T-cell (primary cell): ENCODE measurements around the gene QTRT2. TPM values are rescaled to one million over a fixed set of nuclear protein-coding genes. Genes with fewer than 3 reads are reported as not detected.

Experiments
- ATAC-seq, 4 experiments: fragments of 200-7000 bp in 3 of 4; fragments of 150-1000 bp in 1 of 4; cut with Tn5 transposase; replicated peaks in 1 of 4; 1 replicate in 3 of 4; 2 replicates in 1 of 4; pipeline ENCODE4 v1.10.0; 2021; ENCODE audit warnings: moderate library complexity in 3 of 4, mild to moderate bottlenecking in 2 of 4, moderate number of reproducible peaks in 1 of 4
- CTCF ChIA-PET, 2 donors: fragments of 300-600 bp; sonication (Branson Sonifier 250); formaldehyde crosslinking; loops; one replicate each; lab custom pipeline; 2022; ENCODE audit warnings: antibody characterized with exemption in 2 of 2; lab: Charles Lee
- POLR2A ChIA-PET, 2 donors: fragments of 300-600 bp; sonication (Branson Sonifier 250); formaldehyde crosslinking; loops; one replicate each; lab custom pipeline; 2022; ENCODE audit warnings: antibody characterized with exemption in 2 of 2; lab: Charles Lee
- DNase-seq, 35 experiments: peaks; one replicate each; pipeline versions ENCODE4 v3.0.0 to v3.0.0-alpha.2; 2013 to 2023
- H3K27ac ChIP-seq: one replicate; pipeline ENCODE4 v1.5.1; 2013; ENCODE audit warnings: low read length
- H3K27me3 ChIP-seq, 2 experiments: replicated peaks in 1 of 2; 1 replicate in 1 of 2; 2 replicates in 1 of 2; pipeline versions ENCODE4 v1.6.1 to v1.7.0; 2013; ENCODE audit warnings: low read length in 1 of 2, mixed read lengths in 1 of 2; ENCODE audit not compliant: control insufficient read depth in 2 of 2, insufficient read depth in 2 of 2; ENCODE audit errors: extremely low read depth in 1 of 2
- H3K36me3 ChIP-seq, 2 donors: 1 replicate in 1 of 2; 2 replicates in 1 of 2; pipeline versions ENCODE4 v1.6.1 to v1.7.0; 2013; ENCODE audit warnings: low read length in 1 of 2; ENCODE audit not compliant: control insufficient read depth in 2 of 2, insufficient read depth in 1 of 2; ENCODE audit errors: extremely low read depth in 1 of 2
- H3K4me1 ChIP-seq, 2 experiments: 1 replicate in 1 of 2; 2 replicates in 1 of 2; pipeline versions ENCODE4 v1.6.1 to v1.7.0; 2013; ENCODE audit warnings: low read length in 2 of 2, mixed read lengths in 1 of 2; ENCODE audit not compliant: insufficient read depth in 2 of 2, control insufficient read depth in 1 of 2; ENCODE audit errors: extremely low read depth in 1 of 2
- H3K4me3 ChIP-seq, 2 donors: 1 replicate in 1 of 2; 2 replicates in 1 of 2; pipeline versions ENCODE4 v1.5.1 to v1.7.0; 2013; ENCODE audit warnings: mild to moderate bottlenecking in 2 of 2, low read length in 1 of 2, moderate library complexity in 1 of 2; ENCODE audit not compliant: control insufficient read depth in 1 of 2; ENCODE audit errors: extremely low read depth in 1 of 2
- H3K9me3 ChIP-seq: 2 replicates; pipeline ENCODE4 v1.7.0; 2013
- H3K27ac Mint-ChIP-seq, 2 donors: one replicate each; pipeline ENCODE4 v1.8.0; 2020 to 2021; ENCODE audit warnings: mild to moderate bottlenecking in 2 of 2, mixed read lengths in 2 of 2
- H3K27me3 Mint-ChIP-seq, 2 donors: one replicate each; pipeline ENCODE4 v1.8.0; 2021 to 2022; ENCODE audit warnings: mixed read lengths in 2 of 2
- H3K36me3 Mint-ChIP-seq: one replicate; pipeline ENCODE4 v1.8.0; 2021; ENCODE audit warnings: mixed read lengths
- H3K4me1 Mint-ChIP-seq, 3 donors: one replicate each; pipeline ENCODE4 v1.8.0; 2020 to 2022; ENCODE audit warnings: mixed read lengths in 3 of 3, mild to moderate bottlenecking in 1 of 3
- H3K4me3 Mint-ChIP-seq, 3 donors: one replicate each; pipeline ENCODE4 v1.8.0; 2020 to 2022; ENCODE audit warnings: mild to moderate bottlenecking in 3 of 3, mixed read lengths in 3 of 3, moderate library complexity in 3 of 3
- H3K9me3 Mint-ChIP-seq, 3 donors: one replicate each; pipeline ENCODE4 v1.8.0; 2020 to 2022; ENCODE audit warnings: mixed read lengths in 3 of 3
- WGBS: methylation state at CpG from one replicate; pipeline ENCODE4 v1.1.5; 2013; ENCODE audit warnings: missing lambda C conversion rate; ENCODE audit not compliant: insufficient coverage; 5-methylcytosine and 5-hydroxymethylcytosine counted together
- total RNA-seq, 35 experiments: library from RNA in 6 of 35; stranded (reverse) in 6 of 35; fragments of 120-200 nt in 1 of 35; gene quantifications; one replicate each; pipeline versions ENCODE4 v1.2.1 to v1.2.4 and lab custom pipeline; 2013 to 2026

The QTRT2 gene
- total RNA-seq, 5 donors from 2014 or later (not counting 1 experiment from before 2014, with no cell fraction given), result 24.3 to 39.1 (median 31.7) TPM

GRCh38 chr3:114067804-114068203, 11.3 kb downstream of the QTRT2 start:
- Mint-ChIP-seq H3K4me3 (no peak overlapping the region), H3K9me3 (no peaks in the 10 kb centered on the region), H3K27me3 (no peaks in the 10 kb centered on the region), H3K27ac (no peak overlapping the region), H3K4me1 (peaks cover 11 to 17% (median 13%) of the 10 kb centered on the region in 3 donors), H3K36me3 (peaks cover 63% of the 10 kb centered on the region)
- POLR2A ChIA-PET, result interaction anchor here in 1 of 2 donors (0.9 kb wide), 1 partner anchor 18 kb away, joined by 3 read pairs; no protein-coding TSS in a partner anchor
- H3K4me1 ChIP-seq, result no peaks in the 10 kb centered on the region
- peaks cover 4 to 64% of the 10 kb centered on the region in 2 donors for H3K36me3 ChIP-seq
- no peak overlapping the region for H3K4me3 ChIP-seq
- H3K9me3 ChIP-seq, result no peaks in the 10 kb centered on the region
- H3K27ac ChIP-seq, result no peak overlapping the region
- no peak for ATAC-seq
- H3K27me3 ChIP-seq, result no peaks in the 10 kb centered on the region
- CTCF ChIA-PET, result interaction anchor here (0.6 to 1.2 kb wide), 2 partner anchors 223 to 225 kb away, joined by 3 to 4 read pairs; no protein-coding TSS in a partner anchor
- WGBS, result no CpG with 5 or more reads among the region's 4 CpGs
- DNase-seq, result no peak

GRCh38 chr3:114068336-114068735, 11.8 kb downstream of the QTRT2 start:
- ChIA-PET CTCF (no interaction called here), POLR2A (no interaction called here)
- Mint-ChIP-seq H3K36me3 (peaks cover 68% of the 10 kb centered on the region), H3K4me3 (no peak overlapping the region), H3K4me1 (peaks cover 9 to 15% (median 11%) of the 10 kb centered on the region in 3 donors), H3K9me3 (no peaks in the 10 kb centered on the region), H3K27me3 (no peaks in the 10 kb centered on the region), H3K27ac (no peak overlapping the region)
- no peak for ATAC-seq
- no peak for DNase-seq
- WGBS, result no CpG with 5 or more reads among the region's 4 CpGs
- no peak overlapping the region for H3K27ac ChIP-seq
- no peaks in the 10 kb centered on the region for H3K27me3 ChIP-seq
- H3K4me1 ChIP-seq, result no peaks in the 10 kb centered on the region
- no peak overlapping the region for H3K4me3 ChIP-seq
- H3K9me3 ChIP-seq, result no peaks in the 10 kb centered on the region
- H3K36me3 ChIP-seq, result peaks cover 6 to 67% of the 10 kb centered on the region in 2 donors

GRCh38 chr3:114071786-114072185, 15.2 kb downstream of the QTRT2 start:
- peak overlapping the region in 1 of 3 donors; percentile 2 for H3K4me3 Mint-ChIP-seq
- Histone ChIP-seq H3K36me3 (peaks cover 2 to 77% of the 10 kb centered on the region in 2 donors), H3K27me3 (no peaks in the 10 kb centered on the region), H3K4me3 (no peak overlapping the region), H3K4me1 (no peaks in the 10 kb centered on the region), H3K27ac (no peak overlapping the region), H3K9me3 (no peaks in the 10 kb centered on the region)
- H3K36me3 Mint-ChIP-seq, result peaks cover 77% of the 10 kb centered on the region
- POLR2A ChIA-PET, result interaction anchor here in 1 of 2 donors (1.0 kb wide), 1 partner anchor 14 kb away, joined by 3 read pairs; no protein-coding TSS in a partner anchor
- CTCF ChIA-PET, result interaction anchor here (0.5 to 1.2 kb wide), 4 partner anchors 335 to 1637 kb away, joined by 3 to 5 read pairs (median 4); no protein-coding TSS in a partner anchor
- ATAC-seq (no peak), DNase-seq (no peak)
- no peaks in the 10 kb centered on the region for H3K9me3 Mint-ChIP-seq
- no peak overlapping the region for H3K27ac Mint-ChIP-seq
- H3K27me3 Mint-ChIP-seq, result no peaks in the 10 kb centered on the region
- H3K4me1 Mint-ChIP-seq, result peaks cover 0 to 14% (median 2%) of the 10 kb centered on the region in 3 donors
- no CpG with 5 or more reads among the region's 1 CpG for WGBS

- Histone ChIP-seq H3K4me1 (no peaks in the 10 kb centered on the region), H3K36me3 (peaks cover 2 to 82% of the 10 kb centered on the region in 2 donors), H3K9me3 (no peaks in the 10 kb centered on the region), H3K27ac (no peak overlapping the region), H3K27me3 (no peaks in the 10 kb centered on the region), H3K4me3 (no peak overlapping the region)
- 100% methylated on average over 6 of the region's 6 CpGs for WGBS
- H3K4me1 Mint-ChIP-seq, result peaks cover 0 to 14% (median 2%) of the 10 kb centered on the region in 3 donors
- ATAC-seq (no peak), DNase-seq (no peak)
- H3K36me3 Mint-ChIP-seq, result peaks cover 80% of the 10 kb centered on the region
- POLR2A ChIA-PET, result no interaction called here
- no peak overlapping the region for H3K4me3 Mint-ChIP-seq
- H3K27me3 Mint-ChIP-seq, result no peaks in the 10 kb centered on the region
- CTCF ChIA-PET, result interaction anchor here in 1 of 2 donors (0.9 kb wide), 1 partner anchor 141 kb away, joined by 6 read pairs; no protein-coding TSS in a partner anchor
- no peak overlapping the region for H3K27ac Mint-ChIP-seq
- H3K9me3 Mint-ChIP-seq, result no peaks in the 10 kb centered on the region
Measured at GRCh38 chr3:114076711-114077110, 20.2 kb downstream of the QTRT2 start.

GRCh38 chr3:114078126-114078525, 21.6 kb downstream of the QTRT2 start:
- Mint-ChIP-seq H3K4me3 (no peak overlapping the region), H3K36me3 (peaks cover 79% of the 10 kb centered on the region), H3K27me3 (no peaks in the 10 kb centered on the region), H3K9me3 (no peaks in the 10 kb centered on the region), H3K27ac (no peak overlapping the region), H3K4me1 (peaks cover 0 to 10% (median 2%) of the 10 kb centered on the region in 3 donors)
- no peak overlapping the region for H3K4me3 ChIP-seq
- peaks cover under 1 to 79% of the 10 kb centered on the region in 2 donors for H3K36me3 ChIP-seq
- H3K27ac ChIP-seq, result no peak overlapping the region
- no peaks in the 10 kb centered on the region for H3K9me3 ChIP-seq
- ChIA-PET CTCF (no interaction called here), POLR2A (interaction anchor here in 1 of 2 donors (0.7 kb wide), 1 partner anchor 255 kb away, joined by 7 read pairs; no protein-coding TSS in a partner anchor)
- H3K4me1 ChIP-seq, result no peaks in the 10 kb centered on the region
- ATAC-seq, result no peak
- no peaks in the 10 kb centered on the region for H3K27me3 ChIP-seq
- DNase-seq, result no peak

- H3K36me3 ChIP-seq, result peaks cover 6 to 76% of the 10 kb centered on the region in 2 donors
- no CpG with 5 or more reads among the region's 5 CpGs for WGBS
- Mint-ChIP-seq H3K27ac (no peak overlapping the region), H3K4me1 (no peaks in the 10 kb centered on the region), H3K36me3 (peaks cover 75% of the 10 kb centered on the region), H3K9me3 (no peaks in the 10 kb centered on the region), H3K27me3 (no peaks in the 10 kb centered on the region), H3K4me3 (no peak overlapping the region)
- H3K27me3 ChIP-seq, result no peaks in the 10 kb centered on the region
- H3K4me1 ChIP-seq, result no peaks in the 10 kb centered on the region
- ChIA-PET CTCF (interaction anchor here in 1 of 2 donors (0.6 kb wide), 1 partner anchor 78 kb away, joined by 7 read pairs; no protein-coding TSS in a partner anchor), POLR2A (interaction anchor here in 1 of 2 donors (0.7 kb wide), 1 partner anchor 116 kb away, joined by 4 read pairs; no protein-coding TSS in a partner anchor)
- H3K4me3 ChIP-seq, result no peak overlapping the region
- ATAC-seq (no peak), DNase-seq (no peak)
- no peak overlapping the region for H3K27ac ChIP-seq
- no peaks in the 10 kb centered on the region for H3K9me3 ChIP-seq
Measured at GRCh38 chr3:114079761-114080160, 23.2 kb downstream of the QTRT2 start.
